ENCODE measurements around the gene CCM2. TPM values are rescaled to one million over a fixed set of nuclear protein-coding genes. Genes with fewer than 3 reads are reported as not detected.

CCM2 gene
- polyA plus RNA-seq, 1 donor from 2014 or later = 25.8 TPM

DNA sequence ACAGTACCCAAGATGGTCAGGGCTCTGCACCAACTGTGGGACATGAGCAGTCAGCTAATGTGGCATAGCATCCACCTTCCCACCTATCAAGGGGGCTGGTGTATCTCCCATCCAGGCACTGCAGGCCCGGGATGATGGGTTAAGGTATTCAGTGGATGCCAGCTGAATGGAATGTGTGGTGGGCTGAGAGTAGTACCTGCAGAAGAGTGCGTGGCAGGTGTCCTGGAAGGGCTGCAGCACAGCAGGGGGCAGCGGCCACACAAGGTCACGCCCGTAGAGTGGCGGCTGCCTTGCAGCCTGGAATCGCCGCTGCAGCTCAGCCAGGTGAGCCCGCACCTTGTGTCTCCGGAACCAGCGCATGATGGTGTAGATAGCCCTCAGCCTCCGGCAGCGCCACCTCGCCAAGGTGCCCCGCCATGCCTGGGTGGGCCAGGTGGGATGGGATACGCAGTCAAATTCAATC lies 34.5 kb upstream of the CCM2 start:
- TF ChIP-seq TAF1 (IDR thresholded peaks at IDR 0.05; ENCODE audit: low read depth) (no peak), EZH2 (IDR thresholded peaks at IDR 0.05; ENCODE audit: borderline replicate concordance, insufficient read depth, low read length, poor library complexity, severe bottlenecking) (no peak), MXI1 (conservative IDR thresholded peaks at IDR 0.05; ENCODE audit: poor library complexity, severe bottlenecking) (no peak), POLR2AphosphoS5 (IDR thresholded peaks at IDR 0.05) (no peak), EP300 (conservative IDR thresholded peaks at IDR 0.05; ENCODE audit: poor library complexity, severe bottlenecking) (no peak), SMC3 (conservative IDR thresholded peaks at IDR 0.05; ENCODE audit: poor library complexity) (no peak), RAD21 (conservative IDR thresholded peaks at IDR 0.05) (no peak)
- TF ChIP-seq, protein P1, sequence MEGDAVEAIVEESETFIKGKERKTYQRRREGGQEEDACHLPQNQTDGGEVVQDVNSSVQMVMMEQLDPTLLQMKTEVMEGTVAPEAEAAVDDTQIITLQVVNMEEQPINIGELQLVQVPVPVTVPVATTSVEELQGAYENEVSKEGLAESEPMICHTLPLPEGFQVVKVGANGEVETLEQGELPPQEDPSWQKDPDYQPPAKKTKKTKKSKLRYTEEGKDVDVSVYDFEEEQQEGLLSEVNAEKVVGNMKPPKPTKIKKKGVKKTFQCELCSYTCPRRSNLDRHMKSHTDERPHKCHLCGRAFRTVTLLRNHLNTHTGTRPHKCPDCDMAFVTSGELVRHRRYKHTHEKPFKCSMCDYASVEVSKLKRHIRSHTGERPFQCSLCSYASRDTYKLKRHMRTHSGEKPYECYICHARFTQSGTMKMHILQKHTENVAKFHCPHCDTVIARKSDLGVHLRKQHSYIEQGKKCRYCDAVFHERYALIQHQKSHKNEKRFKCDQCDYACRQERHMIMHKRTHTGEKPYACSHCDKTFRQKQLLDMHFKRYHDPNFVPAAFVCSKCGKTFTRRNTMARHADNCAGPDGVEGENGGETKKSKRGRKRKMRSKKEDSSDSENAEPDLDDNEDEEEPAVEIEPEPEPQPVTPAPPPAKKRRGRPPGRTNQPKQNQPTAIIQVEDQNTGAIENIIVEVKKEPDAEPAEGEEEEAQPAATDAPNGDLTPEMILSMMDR (IDR thresholded peaks at IDR 0.05; ENCODE audit: poor library complexity, severe bottlenecking) = no peak
- TF ChIP-seq, protein P2, sequence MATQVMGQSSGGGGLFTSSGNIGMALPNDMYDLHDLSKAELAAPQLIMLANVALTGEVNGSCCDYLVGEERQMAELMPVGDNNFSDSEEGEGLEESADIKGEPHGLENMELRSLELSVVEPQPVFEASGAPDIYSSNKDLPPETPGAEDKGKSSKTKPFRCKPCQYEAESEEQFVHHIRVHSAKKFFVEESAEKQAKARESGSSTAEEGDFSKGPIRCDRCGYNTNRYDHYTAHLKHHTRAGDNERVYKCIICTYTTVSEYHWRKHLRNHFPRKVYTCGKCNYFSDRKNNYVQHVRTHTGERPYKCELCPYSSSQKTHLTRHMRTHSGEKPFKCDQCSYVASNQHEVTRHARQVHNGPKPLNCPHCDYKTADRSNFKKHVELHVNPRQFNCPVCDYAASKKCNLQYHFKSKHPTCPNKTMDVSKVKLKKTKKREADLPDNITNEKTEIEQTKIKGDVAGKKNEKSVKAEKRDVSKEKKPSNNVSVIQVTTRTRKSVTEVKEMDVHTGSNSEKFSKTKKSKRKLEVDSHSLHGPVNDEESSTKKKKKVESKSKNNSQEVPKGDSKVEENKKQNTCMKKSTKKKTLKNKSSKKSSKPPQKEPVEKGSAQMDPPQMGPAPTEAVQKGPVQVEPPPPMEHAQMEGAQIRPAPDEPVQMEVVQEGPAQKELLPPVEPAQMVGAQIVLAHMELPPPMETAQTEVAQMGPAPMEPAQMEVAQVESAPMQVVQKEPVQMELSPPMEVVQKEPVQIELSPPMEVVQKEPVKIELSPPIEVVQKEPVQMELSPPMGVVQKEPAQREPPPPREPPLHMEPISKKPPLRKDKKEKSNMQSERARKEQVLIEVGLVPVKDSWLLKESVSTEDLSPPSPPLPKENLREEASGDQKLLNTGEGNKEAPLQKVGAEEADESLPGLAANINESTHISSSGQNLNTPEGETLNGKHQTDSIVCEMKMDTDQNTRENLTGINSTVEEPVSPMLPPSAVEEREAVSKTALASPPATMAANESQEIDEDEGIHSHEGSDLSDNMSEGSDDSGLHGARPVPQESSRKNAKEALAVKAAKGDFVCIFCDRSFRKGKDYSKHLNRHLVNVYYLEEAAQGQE (IDR thresholded peaks at IDR 0.05; ENCODE audit: borderline replicate concordance) = no peak
- H2AFZ ChIP-seq (ENCODE audit: low read depth, low read length) = no peak overlapping the region
- H3K79me2 ChIP-seq (replicated peaks; ENCODE audit: insufficient read depth, low read length) = no peaks in the 10 kb centered on the region
- no peaks in the 10 kb centered on the region for H3F3A ChIP-seq (ENCODE audit: insufficient read depth, low read length, poor library complexity, severe bottlenecking)
- H3K4me2 ChIP-seq (ENCODE audit: low read length) = no peak overlapping the region
- peaks cover 22% of the 10 kb centered on the region for H3K27me3 ChIP-seq (ENCODE audit: insufficient read depth, low read depth, low read length)
- H4K20me1 ChIP-seq (ENCODE audit: insufficient read depth) = no peaks in the 10 kb centered on the region
- H3K36me3 ChIP-seq (ENCODE audit: insufficient read depth, low read length) = no peaks in the 10 kb centered on the region
- no peak overlapping the region for H3K4me3 ChIP-seq (ENCODE audit: low read length)
- H3K27ac ChIP-seq (ENCODE audit: low read length) = no peak overlapping the region
- no peaks in the 10 kb centered on the region for H3K9me2 ChIP-seq (ENCODE audit: insufficient read depth, low read length)
- H3K9ac ChIP-seq (ENCODE audit: low read length) = no peak overlapping the region
- no peaks in the 10 kb centered on the region for H3K9me3 ChIP-seq (ENCODE audit: low read length)

DNA sequence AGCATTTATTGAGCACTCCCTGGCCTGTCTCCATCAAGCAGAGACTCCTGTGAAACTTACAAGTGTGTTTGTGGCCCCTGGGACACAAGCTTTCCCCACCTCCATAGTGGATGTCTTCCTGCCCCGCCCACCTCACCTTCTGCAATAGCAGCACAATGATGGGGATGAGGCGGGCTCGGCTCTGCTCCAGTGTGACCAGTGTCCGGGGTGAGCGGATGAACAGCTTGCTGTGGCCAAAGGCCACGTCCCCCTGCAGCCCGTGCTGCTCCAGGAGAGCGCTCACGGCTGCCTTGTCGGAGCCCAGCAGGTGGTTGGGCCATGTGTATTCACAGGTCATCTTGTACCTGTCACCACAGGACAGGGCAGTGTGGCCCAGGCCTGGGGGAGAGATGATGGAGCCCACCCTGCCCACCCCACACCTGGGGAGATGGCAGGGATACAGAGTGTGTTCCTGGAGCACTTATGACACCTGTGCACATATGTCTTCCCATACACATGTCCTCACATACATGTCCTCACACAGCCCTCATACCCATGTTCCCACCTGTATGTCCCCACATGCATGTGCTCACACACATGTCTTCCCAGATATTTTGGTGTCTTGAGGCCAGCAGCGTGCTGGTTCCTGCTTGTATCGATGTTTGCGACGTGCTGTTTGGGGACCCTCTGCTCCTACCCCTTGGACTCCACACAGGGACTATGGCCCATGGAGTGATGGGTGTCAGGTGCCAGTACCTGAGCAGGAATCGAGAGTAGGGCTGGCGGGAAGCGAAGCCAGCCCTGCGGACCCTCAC lies 33.9 kb upstream of the CCM2 start:
- Histone ChIP-seq H3K4me2 (ENCODE audit: low read length) (no peak overlapping the region), H3F3A (ENCODE audit: insufficient read depth, low read length, poor library complexity, severe bottlenecking) (no peaks in the 10 kb centered on the region), H3K9me2 (ENCODE audit: insufficient read depth, low read length) (no peaks in the 10 kb centered on the region), H3K9ac (ENCODE audit: low read length) (no peak overlapping the region), H3K27ac (ENCODE audit: low read length) (no peak overlapping the region), H3K4me3 (ENCODE audit: low read length) (no peak overlapping the region), H3K27me3 (ENCODE audit: insufficient read depth, low read depth, low read length) (peaks cover 22% of the 10 kb centered on the region), H3K36me3 (ENCODE audit: insufficient read depth, low read length) (no peaks in the 10 kb centered on the region), H2AFZ (ENCODE audit: low read depth, low read length) (no peak overlapping the region), H3K9me3 (ENCODE audit: low read length) (no peaks in the 10 kb centered on the region), H4K20me1 (ENCODE audit: insufficient read depth) (no peaks in the 10 kb centered on the region), H3K79me2 (replicated peaks; ENCODE audit: insufficient read depth, low read length) (no peaks in the 10 kb centered on the region)
- TF ChIP-seq EP300 (conservative IDR thresholded peaks at IDR 0.05; ENCODE audit: poor library complexity, severe bottlenecking) (no peak), EZH2 (IDR thresholded peaks at IDR 0.05; ENCODE audit: borderline replicate concordance, insufficient read depth, low read length, poor library complexity, severe bottlenecking) (no peak), TAF1 (IDR thresholded peaks at IDR 0.05; ENCODE audit: low read depth) (no peak), SMC3 (conservative IDR thresholded peaks at IDR 0.05; ENCODE audit: poor library complexity) (no peak), POLR2AphosphoS5 (IDR thresholded peaks at IDR 0.05) (no peak), MXI1 (conservative IDR thresholded peaks at IDR 0.05; ENCODE audit: poor library complexity, severe bottlenecking) (no peak), RAD21 (conservative IDR thresholded peaks at IDR 0.05) (no peak)
- TF ChIP-seq, protein P1 (IDR thresholded peaks at IDR 0.05; ENCODE audit: poor library complexity, severe bottlenecking) = no peak
- TF ChIP-seq, protein P2 (IDR thresholded peaks at IDR 0.05; ENCODE audit: borderline replicate concordance) = no peak
